Activated T-cell treated with anti-CD3 and anti-CD28 coated beads, Interleukin-2, amount 50 U/mL, for 4 hours (primary cell): ENCODE data around the gene VPS16. TPM values are rescaled to one million over a fixed set of nuclear protein-coding genes. Genes with fewer than 3 reads are reported as not detected.
"Not testable (repeated sequence)": the region's sequence is repeated elsewhere in the genome, so short reads cannot be mapped to it uniquely, and the experiment has no call there.

ENCODE experiments used
- ATAC-seq, 2 donors: fragments of 200-7000 bp; cut with Tn5 transposase; one replicate each; pipeline ENCODE4 v1.10.0; 2021
- DNase-seq: peaks from one replicate; pipeline ENCODE4 v3.0.0-alpha.2; 2020
- H3K27me3 Mint-ChIP-seq: one replicate; pipeline ENCODE4 v1.8.0; 2021; ENCODE audit warnings: low read depth, mixed read lengths
- H3K36me3 Mint-ChIP-seq: one replicate; pipeline ENCODE4 v1.8.0; 2022; ENCODE audit warnings: mixed read lengths; ENCODE audit not compliant: insufficient read depth
- H3K4me1 Mint-ChIP-seq: one replicate; pipeline ENCODE4 v1.8.0; 2021; ENCODE audit warnings: low read depth, mixed read lengths
- H3K4me3 Mint-ChIP-seq: one replicate; pipeline ENCODE4 v1.8.0; 2021; ENCODE audit warnings: mild to moderate bottlenecking, moderate library complexity, mixed read lengths
- H3K9me3 Mint-ChIP-seq: one replicate; pipeline ENCODE4 v1.8.0; 2021; ENCODE audit warnings: mixed read lengths
- total RNA-seq, 3 donors: library from RNA; stranded (reverse); gene quantifications; one replicate each; pipeline ENCODE4 v1.2.1, GENCODE V29; 2021

The VPS16 gene
- total RNA-seq, 3 donors from 2014 or later: 39.9 to 42.4 (median 41.6) TPM

DNA sequence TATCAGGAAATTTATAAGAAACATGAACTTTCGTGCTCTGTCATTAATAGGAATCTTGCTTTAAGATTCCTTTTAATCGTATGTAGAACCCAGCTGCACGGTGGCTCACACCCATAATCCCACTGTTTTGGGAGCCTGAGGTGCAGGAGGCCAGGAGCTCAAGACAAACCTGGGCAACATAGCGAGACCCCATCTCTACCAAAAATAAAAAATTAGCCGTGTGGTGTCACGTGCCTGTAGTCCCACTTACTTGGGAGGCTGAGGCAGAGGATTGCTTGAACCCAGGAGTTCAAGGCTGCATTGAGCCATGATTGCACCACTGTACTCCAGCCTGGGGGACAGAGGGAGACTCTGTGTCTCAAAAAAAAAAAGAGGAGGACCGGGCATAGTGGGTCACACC lies 40.1 kb downstream of the VPS16 start:
- H3K4me3 Mint-ChIP-seq: no peak overlapping the region
- H3K27me3 Mint-ChIP-seq: no peaks in the 10 kb centered on the region
- DNase-seq: no peak
- no peak for ATAC-seq
- no peaks in the 10 kb centered on the region for H3K9me3 Mint-ChIP-seq
- peaks cover 12% of the 10 kb centered on the region for H3K36me3 Mint-ChIP-seq
- H3K4me1 Mint-ChIP-seq: peaks cover 51% of the 10 kb centered on the region

- DNase-seq (no peak), ATAC-seq (peak in 1 of 2 donors; percentile 21)
- peaks cover 50% of the 10 kb centered on the region for H3K4me1 Mint-ChIP-seq
- H3K36me3 Mint-ChIP-seq: peaks cover 2% of the 10 kb centered on the region
- H3K9me3 Mint-ChIP-seq: no peaks in the 10 kb centered on the region
- H3K4me3 Mint-ChIP-seq: no peak overlapping the region
- H3K27me3 Mint-ChIP-seq: no peaks in the 10 kb centered on the region
These were observed 43.4 kb downstream of the VPS16 start for GRCh38 chr20:2883726-2884637.

DNA sequence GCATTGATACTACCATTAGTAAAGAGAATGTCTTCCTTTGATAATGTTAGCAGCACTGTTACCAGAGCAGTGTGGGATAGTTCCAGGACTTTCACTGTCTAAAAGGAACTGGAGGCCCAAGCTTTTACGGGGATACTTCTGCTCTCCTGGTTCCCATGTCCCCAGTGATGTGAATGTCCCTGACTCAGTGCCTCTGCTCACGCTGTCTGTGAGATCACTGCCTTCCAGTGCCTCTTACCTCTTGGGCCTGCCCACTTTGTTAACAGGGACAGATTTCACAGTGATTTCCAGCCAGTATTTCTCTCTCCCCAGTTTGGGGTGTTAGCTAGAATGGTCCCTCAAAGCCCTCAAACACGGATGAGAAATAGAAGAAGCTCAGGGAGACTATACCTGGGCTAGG lies 47.2 kb downstream of the VPS16 start:
- DNase-seq (no peak), ATAC-seq (no peak)
- Mint-ChIP-seq H3K27me3 (no peaks in the 10 kb centered on the region), H3K4me3 (no peak overlapping the region), H3K36me3 (peaks cover 3% of the 10 kb centered on the region), H3K4me1 (peaks cover 66% of the 10 kb centered on the region), H3K9me3 (no peaks in the 10 kb centered on the region)

DNA sequence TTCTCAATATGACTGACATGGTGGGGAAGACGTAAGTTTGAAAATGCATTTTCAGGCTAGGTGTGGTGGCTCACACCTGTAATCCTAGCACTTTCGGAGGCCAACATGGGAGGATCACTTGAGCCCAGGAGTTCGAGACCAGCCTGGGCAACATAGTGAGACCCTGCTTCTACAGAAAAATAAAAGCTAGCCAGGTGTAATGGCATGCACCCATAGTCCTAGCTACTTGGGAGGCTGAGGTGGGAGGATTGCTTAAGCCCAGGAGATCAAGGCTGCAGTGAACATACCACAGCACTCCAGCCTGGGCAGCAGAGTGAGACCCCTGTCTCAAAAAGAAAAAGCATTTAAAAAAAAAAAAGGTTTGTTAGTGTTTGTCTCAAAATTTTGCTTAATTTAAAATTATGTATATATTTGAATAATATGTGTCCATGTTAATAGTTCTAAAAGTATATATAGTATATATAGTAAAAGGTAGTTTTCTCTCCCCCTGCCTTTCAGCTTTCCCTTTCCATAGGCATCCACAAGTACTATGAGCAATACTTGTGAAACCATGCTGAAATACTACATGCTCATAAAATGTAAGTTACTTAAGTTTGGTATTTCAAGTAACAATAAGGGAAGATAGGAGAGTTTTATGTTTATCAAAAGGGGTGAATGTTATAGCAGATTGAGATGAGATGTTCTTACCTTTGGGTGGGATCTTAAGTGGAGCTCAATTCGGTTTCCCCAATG lies 47.8 kb downstream of the VPS16 start:
- ATAC-seq (peak in 1 of 2 donors; percentile 58), DNase-seq (no peak)
- Mint-ChIP-seq H3K36me3 (peaks cover 5% of the 10 kb centered on the region), H3K9me3 (no peaks in the 10 kb centered on the region), H3K4me1 (peaks cover 71% of the 10 kb centered on the region), H3K4me3 (no peak overlapping the region), H3K27me3 (no peaks in the 10 kb centered on the region)

DNA sequence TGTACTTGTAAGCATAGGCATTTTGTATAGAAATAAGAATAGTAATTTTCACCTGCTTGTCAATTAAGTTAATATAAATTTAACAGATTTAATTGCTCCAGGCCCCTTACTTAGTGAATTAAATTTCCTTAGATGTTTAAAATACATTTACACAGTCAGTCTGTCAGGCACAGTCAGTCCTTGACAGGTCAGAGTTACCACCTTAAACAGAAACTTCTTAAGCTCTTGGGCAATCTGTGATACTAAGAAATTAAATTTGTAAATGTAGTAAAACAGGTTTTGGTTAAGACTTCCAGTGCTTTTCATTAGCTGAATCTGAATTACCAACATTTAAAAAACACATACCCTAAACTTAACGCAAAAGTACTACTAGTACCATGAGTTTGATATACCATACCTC lies 48.7 kb downstream of the VPS16 start:
- DNase-seq (no peak), ATAC-seq (no peak)
- Mint-ChIP-seq H3K4me3 (no peak overlapping the region), H3K36me3 (peaks cover 4% of the 10 kb centered on the region), H3K27me3 (no peaks in the 10 kb centered on the region), H3K9me3 (no peaks in the 10 kb centered on the region), H3K4me1 (peaks cover 65% of the 10 kb centered on the region)

DNA sequence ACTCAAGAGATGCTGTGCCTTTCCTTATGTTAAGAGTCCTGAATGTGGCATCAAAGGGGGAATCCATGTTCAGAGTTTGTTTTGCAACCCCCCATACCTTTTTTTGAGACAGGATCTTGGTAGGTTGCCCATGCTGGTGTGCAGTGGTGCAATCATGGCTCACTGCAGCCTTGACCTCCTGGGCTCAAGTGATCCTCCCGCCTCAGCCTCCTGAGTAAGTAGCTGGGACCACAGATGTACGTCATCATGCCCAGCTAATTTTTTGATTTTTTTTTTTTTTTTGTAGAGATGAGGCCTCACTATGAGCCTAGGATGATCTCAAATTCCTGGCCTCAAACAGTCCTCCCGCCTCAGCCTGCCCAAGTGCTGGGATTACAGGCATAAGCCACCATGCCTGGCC lies 49.3 kb downstream of the VPS16 start:
- no peaks in the 10 kb centered on the region for H3K9me3 Mint-ChIP-seq
- H3K36me3 Mint-ChIP-seq: peaks cover 9% of the 10 kb centered on the region
- peaks cover 59% of the 10 kb centered on the region for H3K4me1 Mint-ChIP-seq
- no peak overlapping the region for H3K4me3 Mint-ChIP-seq
- ATAC-seq (no peak), DNase-seq (no peak)
- H3K27me3 Mint-ChIP-seq: no peaks in the 10 kb centered on the region

DNA sequence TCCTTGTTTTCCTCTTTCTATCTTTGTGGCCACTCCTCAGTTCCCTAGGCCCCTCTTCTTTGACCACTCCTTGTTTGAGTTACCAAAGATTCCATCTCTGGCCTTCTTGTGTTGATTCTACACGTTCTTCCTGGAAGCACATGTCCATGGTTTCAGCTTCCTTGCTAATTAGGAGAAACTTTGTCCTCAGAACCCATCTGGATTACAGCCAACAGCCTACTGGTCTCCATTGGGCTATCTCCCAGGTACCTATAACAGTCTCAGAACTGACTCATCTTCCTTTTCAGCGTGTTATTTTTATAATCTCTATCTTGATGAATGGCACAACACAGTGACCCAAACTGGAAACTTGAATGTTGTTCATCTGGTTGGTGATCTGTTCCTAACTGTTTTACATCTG lies 50.2 kb downstream of the VPS16 start:
- H3K4me1 Mint-ChIP-seq: peaks cover 50% of the 10 kb centered on the region
- no peak overlapping the region for H3K4me3 Mint-ChIP-seq
- H3K36me3 Mint-ChIP-seq: peaks cover 11% of the 10 kb centered on the region
- ATAC-seq (no peak), DNase-seq (no peak)
- H3K9me3 Mint-ChIP-seq: no peaks in the 10 kb centered on the region
- no peaks in the 10 kb centered on the region for H3K27me3 Mint-ChIP-seq

DNA sequence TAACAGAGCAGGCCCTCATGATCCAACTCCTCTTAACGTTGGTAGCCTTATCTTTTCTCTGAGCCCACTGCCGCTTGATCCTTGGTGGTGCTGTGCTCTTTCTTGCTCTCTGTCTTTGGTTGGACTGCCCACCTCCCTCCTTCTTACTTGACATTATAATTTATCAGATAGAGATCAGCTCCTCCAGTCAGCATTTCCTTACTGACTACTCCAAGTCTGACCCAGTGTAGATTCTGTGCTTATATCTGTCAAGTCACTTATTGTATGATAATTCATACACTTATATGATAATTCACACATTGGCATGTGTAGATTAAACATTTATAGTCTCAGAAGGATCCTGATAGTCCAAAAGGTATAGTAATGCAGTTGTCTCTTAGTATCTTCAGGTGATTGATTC lies 50.8 kb downstream of the VPS16 start:
- H3K4me1 Mint-ChIP-seq: peaks cover 46% of the 10 kb centered on the region
- peaks cover 11% of the 10 kb centered on the region for H3K36me3 Mint-ChIP-seq
- ATAC-seq: no peak
- no peaks in the 10 kb centered on the region for H3K9me3 Mint-ChIP-seq
- DNase-seq: no peak
- no peaks in the 10 kb centered on the region for H3K27me3 Mint-ChIP-seq
- no peak overlapping the region for H3K4me3 Mint-ChIP-seq

- ATAC-seq: no peak
- H3K4me1 Mint-ChIP-seq: peaks cover 48% of the 10 kb centered on the region
- peaks cover 18% of the 10 kb centered on the region for H3K36me3 Mint-ChIP-seq
- no peaks in the 10 kb centered on the region for H3K27me3 Mint-ChIP-seq
- H3K9me3 Mint-ChIP-seq: no peaks in the 10 kb centered on the region
- H3K4me3 Mint-ChIP-seq: no peak overlapping the region
- no peak for DNase-seq
These were observed 51.8 kb downstream of the VPS16 start for GRCh38 chr20:2892376-2892775.

DNA sequence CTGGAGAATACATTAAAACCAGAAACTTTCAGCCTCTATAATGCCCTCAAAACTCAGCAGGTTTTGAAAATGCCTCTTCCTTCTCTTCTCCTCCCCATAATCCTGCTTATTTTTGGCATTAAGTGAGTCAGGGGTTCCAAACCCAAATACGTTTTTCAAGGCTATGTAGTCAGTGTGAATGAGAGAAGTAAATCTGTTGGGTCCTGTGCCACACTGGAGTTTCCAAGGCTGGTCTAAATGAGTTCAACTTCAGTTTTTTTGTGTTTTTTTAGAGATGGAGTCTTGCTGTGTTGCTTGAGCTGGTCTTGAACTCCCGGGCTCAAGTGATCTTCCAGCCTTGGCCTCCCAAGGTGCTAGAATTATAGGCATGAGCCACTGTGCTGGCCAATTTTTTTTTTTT lies 53.7 kb downstream of the VPS16 start:
- Mint-ChIP-seq H3K27me3 (no peaks in the 10 kb centered on the region), H3K36me3 (peaks cover 18% of the 10 kb centered on the region), H3K4me1 (peaks cover 40% of the 10 kb centered on the region), H3K9me3 (no peaks in the 10 kb centered on the region), H3K4me3 (no peak overlapping the region)
- ATAC-seq: no peak
- no peak for DNase-seq

DNA sequence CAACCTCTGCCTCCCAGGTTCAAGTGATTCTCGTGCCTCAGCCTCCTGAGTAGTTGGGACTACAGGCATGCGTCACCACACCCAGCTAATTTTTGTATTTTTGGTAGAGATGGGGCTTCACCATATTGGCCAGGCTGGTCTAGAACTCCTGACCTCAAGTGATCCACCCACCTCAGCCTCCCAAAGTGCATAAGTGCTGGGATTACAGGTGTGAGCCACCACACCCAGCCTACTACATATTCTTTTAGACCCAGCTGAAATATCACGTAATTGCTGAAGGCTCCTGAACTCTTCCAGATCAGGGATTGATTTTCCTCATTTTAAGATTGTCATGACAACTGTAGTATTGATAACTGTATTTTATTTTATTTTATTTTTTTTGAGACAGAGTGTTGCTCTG lies 54.6 kb downstream of the VPS16 start:
- Mint-ChIP-seq H3K36me3 (peaks cover 18% of the 10 kb centered on the region), H3K4me1 (peaks cover 40% of the 10 kb centered on the region)
- DNase-seq, H3K9me3 Mint-ChIP-seq, ATAC-seq, H3K4me3 Mint-ChIP-seq, H3K27me3 Mint-ChIP-seq: not testable (repeated sequence)

DNA sequence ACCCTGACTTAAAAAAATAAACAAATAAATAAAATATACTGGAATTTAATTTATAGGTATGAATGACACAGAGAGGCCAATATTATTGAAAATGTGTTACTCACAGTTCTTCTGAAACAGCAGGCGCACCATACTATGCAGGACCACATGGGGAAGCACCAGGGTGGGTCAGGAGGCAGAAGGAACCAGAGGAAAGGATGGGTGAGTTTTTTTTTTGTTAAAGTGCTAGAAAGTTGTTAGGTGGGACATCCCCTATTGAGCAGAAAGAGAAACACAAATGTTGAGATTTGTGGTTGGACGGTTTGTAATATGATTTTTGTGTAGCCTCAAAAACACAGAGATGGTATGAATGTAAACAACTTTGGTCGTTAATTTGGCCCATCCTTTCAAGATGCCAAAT lies 58.7 kb downstream of the VPS16 start:
- DNase-seq (no peak), ATAC-seq (peak; percentile 53 to 69)
- Mint-ChIP-seq H3K4me3 (no peak overlapping the region), H3K36me3 (peaks cover 15% of the 10 kb centered on the region), H3K27me3 (no peaks in the 10 kb centered on the region), H3K9me3 (no peaks in the 10 kb centered on the region), H3K4me1 (peaks cover 35% of the 10 kb centered on the region)

- ATAC-seq: no peak
- H3K4me1 Mint-ChIP-seq: peaks cover 37% of the 10 kb centered on the region
- no peak for DNase-seq
- H3K9me3 Mint-ChIP-seq: no peaks in the 10 kb centered on the region
- peaks cover 8% of the 10 kb centered on the region for H3K36me3 Mint-ChIP-seq
- H3K4me3 Mint-ChIP-seq: peak overlapping the region; percentile 4
- no peaks in the 10 kb centered on the region for H3K27me3 Mint-ChIP-seq
These were observed 60.5 kb downstream of the VPS16 start for GRCh38 chr20:2900845-2901592.

GRCh38 chr20:2902291-2902690 lies 61.7 kb downstream of the VPS16 start:
- no peak for DNase-seq
- Mint-ChIP-seq H3K36me3 (peaks cover 2% of the 10 kb centered on the region), H3K4me1 (peaks cover 31% of the 10 kb centered on the region), H3K4me3 (no peak overlapping the region), H3K9me3 (no peaks in the 10 kb centered on the region), H3K27me3 (no peaks in the 10 kb centered on the region)
- ATAC-seq: no peak
